Measurements from ENCODE around the gene UPP2. TPM values are rescaled to one million over a fixed set of nuclear protein-coding genes. Genes with fewer than 3 reads are reported as not detected.

The UPP2 gene
- total RNA-seq, 1 experiment from 2014 or later, result not detected

GRCh38 chr2:158130832-158131473 lies 29.3 kb downstream of the UPP2 start:
- H4K5ac ChIP-seq (ENCODE audit: insufficient read length, low read depth, low read length), result no peak overlapping the region
- H3K23ac ChIP-seq (ENCODE audit: insufficient read length, low read depth, low read length), result no peak overlapping the region
- Mint-ChIP-seq H3K27ac (no peak overlapping the region), H3K4me3 (no peak overlapping the region), H3K9me3 (no peaks in the 10 kb centered on the region; a peak in 1 of 5 replicates), H3K36me3 (ENCODE audit: insufficient read depth in 1 of 3, low read depth in 3 of 3) (no peaks in the 10 kb centered on the region), H3K27me3 (ENCODE audit: low read depth) (no peaks in the 10 kb centered on the region), H3K4me1 (peaks cover 11 to 13% of the 10 kb centered on the region in 2 experiments)
- H4K8ac ChIP-seq (replicated peaks; ENCODE audit: insufficient read length, low read depth, low read length), result no peak overlapping the region
- TF ChIP-seq CTCF (conservative IDR thresholded peaks at IDR 0.05), result no peak
- no peak overlapping the region for H3K56ac ChIP-seq (ENCODE audit: insufficient read length, low read depth, low read length)
- no peaks in the 10 kb centered on the region for H3K23me2 ChIP-seq (ENCODE audit: insufficient read length, low read depth, low read length, poor library complexity, severe bottlenecking)
- H3K9ac ChIP-seq (ENCODE audit: extremely low read depth, insufficient read length, low read length), result no peak overlapping the region
- H3K79me2 ChIP-seq (ENCODE audit: insufficient read depth, low read length), result no peaks in the 10 kb centered on the region
- H2BK12ac ChIP-seq (ENCODE audit: insufficient read length, low read depth, low read length), result no peak overlapping the region
- H2AK5ac ChIP-seq (ENCODE audit: insufficient read length, low read length), result no peak overlapping the region
- no peak overlapping the region for H3K27ac ChIP-seq (ENCODE audit: insufficient read length, low read depth, low read length)
- H3K4ac ChIP-seq (ENCODE audit: low read depth, low read length), result no peak overlapping the region
- no peaks in the 10 kb centered on the region for H4K20me1 ChIP-seq (ENCODE audit: control insufficient read depth, insufficient read depth, insufficient read length)
- DNase-seq, result no peak
- no peaks in the 10 kb centered on the region for H3K79me1 ChIP-seq (ENCODE audit: insufficient read depth, low read depth, low read length, poor library complexity, severe bottlenecking)
- H2AFZ ChIP-seq (ENCODE audit: low read length), result no peak overlapping the region
- no peak overlapping the region for H3T11ph ChIP-seq (ENCODE audit: low read length)
- no peak overlapping the region for H3K18ac ChIP-seq (ENCODE audit: insufficient read length, low read depth, low read length)
- H3K27me3 ChIP-seq (ENCODE audit: insufficient read depth, low read length), result no peaks in the 10 kb centered on the region
- no peak overlapping the region for H3K14ac ChIP-seq (ENCODE audit: insufficient read depth, low read length)
- no peak overlapping the region for H2BK5ac ChIP-seq (ENCODE audit: insufficient read length, low read length)
- H3K4me2 ChIP-seq (ENCODE audit: insufficient read depth, insufficient read length, low read length), result no peak overlapping the region
- H4K91ac ChIP-seq (ENCODE audit: insufficient read length, low read depth, low read length), result no peak overlapping the region
- H2BK20ac ChIP-seq (ENCODE audit: low read depth, low read length, poor library complexity, severe bottlenecking), result no peak overlapping the region
- H2BK15ac ChIP-seq (ENCODE audit: low read depth, low read length), result no peak overlapping the region
- no CpG with 5 or more reads among the region's 2 CpGs for WGBS (ENCODE audit: extremely low coverage, insufficient read length, low lambda C conversion rate)
- peaks cover 2% of the 10 kb centered on the region; the same call in 1 of the 2 replicates for H3K4me1 ChIP-seq (ENCODE audit: insufficient read depth, low read length)
- H3K9me3 ChIP-seq (ENCODE audit: control insufficient read depth, low read depth, low read length), result no peaks in the 10 kb centered on the region
- no peak overlapping the region for H2BK120ac ChIP-seq (ENCODE audit: low read depth, low read length, poor library complexity, severe bottlenecking)
